HEK293T (cell line): ENCODE data around the gene IGFL1.
"Not testable (repeated sequence)": the region's sequence is repeated elsewhere in the genome, so short reads cannot be mapped to it uniquely, and the experiment has no call there.

ENCODE experiments used
- CTCF ChIA-PET: fragments of 350-600 bp; formaldehyde crosslinking; extraction: SDS; loops from one replicate; lab custom pipeline; 2021; ENCODE audit warnings: antibody characterized with exemption, inconsistent platforms; lab: Yijun Ruan, JAX
- POLR2A ChIA-PET: fragments of 350-600 bp; formaldehyde crosslinking; extraction: SDS; loops from one replicate; lab custom pipeline; 2020; ENCODE audit warnings: antibody characterized with exemption, inconsistent platforms; lab: Yijun Ruan, JAX
- DNase-seq: peaks from one replicate; pipeline ENCODE4 v3.0.0; 2012; ENCODE audit warnings: mixed read lengths; ENCODE audit errors: extremely low spot score
- ARNT ChIP-seq: fragments of 450-650 bp; IDR thresholded peaks from 2 replicates; pipeline ENCODE4 v1.6.1; 2017; ENCODE audit warnings: mild to moderate bottlenecking
- BHLHE40 ChIP-seq: fragments of 450-650 bp; IDR thresholded peaks from 2 replicates; pipeline ENCODE4 v1.6.1; 2016; ENCODE audit warnings: mild to moderate bottlenecking, moderate library complexity, borderline replicate concordance
- CTBP1 ChIP-seq: fragments of 450-650 bp; IDR thresholded peaks from 2 replicates; pipeline ENCODE4 v1.6.1; 2016; ENCODE audit warnings: borderline replicate concordance
- ELF4 ChIP-seq: fragments of 450-650 bp; IDR thresholded peaks from 2 replicates; pipeline ENCODE4 v1.6.1; 2017; ENCODE audit warnings: antibody characterized with exemption
- FOXA1 ChIP-seq: fragments of 450-650 bp; IDR thresholded peaks from 2 replicates; pipeline ENCODE4 v1.6.1; 2016; ENCODE audit warnings: mild to moderate bottlenecking
- FOXK2 ChIP-seq: fragments of 450-650 bp; IDR thresholded peaks from 2 replicates; pipeline ENCODE4 v1.6.1; 2016; ENCODE audit warnings: mild to moderate bottlenecking
- FOXM1 ChIP-seq: fragments of 450-650 bp; IDR thresholded peaks from 2 replicates; pipeline ENCODE4 v1.6.1; 2017; ENCODE audit warnings: mild to moderate bottlenecking, borderline replicate concordance
- HDGF ChIP-seq: fragments of 450-650 bp; IDR thresholded peaks from 2 replicates; pipeline ENCODE4 v1.6.1; 2017; ENCODE audit warnings: antibody characterized with exemption, borderline replicate concordance
- L3MBTL2 ChIP-seq: fragments of 450-650 bp; conservative IDR thresholded peaks from 2 replicates; pipeline ENCODE4 v1.6.1; 2016; ENCODE audit warnings: mild to moderate bottlenecking
- LEF1 ChIP-seq: fragments of 450-650 bp; IDR thresholded peaks from 2 replicates; pipeline ENCODE4 v1.6.1; 2017; ENCODE audit warnings: mild to moderate bottlenecking, borderline replicate concordance
- NFRKB ChIP-seq: fragments of 450-650 bp; IDR thresholded peaks from 2 replicates; pipeline ENCODE4 v1.6.1; 2016; ENCODE audit warnings: mild to moderate bottlenecking, moderate library complexity
- SP1 ChIP-seq: fragments of 450-650 bp; IDR thresholded peaks from 2 replicates; pipeline ENCODE4 v1.6.1; 2017
- SUZ12 ChIP-seq: fragments of 450-650 bp; IDR thresholded peaks from 2 replicates; pipeline ENCODE4 v1.6.1; 2016; ENCODE audit warnings: mild to moderate bottlenecking
- TARDBP ChIP-seq: fragments of 450-650 bp; IDR thresholded peaks from 2 replicates; pipeline ENCODE4 v1.6.1; 2016
- ZNF384 ChIP-seq: fragments of 450-650 bp; IDR thresholded peaks from 2 replicates; pipeline ENCODE4 v1.6.1; 2016
- TF ChIP-seq, protein P1 (sequence below): fragments of 450-650 bp; IDR thresholded peaks from 2 replicates; pipeline ENCODE4 v1.6.1; 2016

Gene IGFL1

DNA sequence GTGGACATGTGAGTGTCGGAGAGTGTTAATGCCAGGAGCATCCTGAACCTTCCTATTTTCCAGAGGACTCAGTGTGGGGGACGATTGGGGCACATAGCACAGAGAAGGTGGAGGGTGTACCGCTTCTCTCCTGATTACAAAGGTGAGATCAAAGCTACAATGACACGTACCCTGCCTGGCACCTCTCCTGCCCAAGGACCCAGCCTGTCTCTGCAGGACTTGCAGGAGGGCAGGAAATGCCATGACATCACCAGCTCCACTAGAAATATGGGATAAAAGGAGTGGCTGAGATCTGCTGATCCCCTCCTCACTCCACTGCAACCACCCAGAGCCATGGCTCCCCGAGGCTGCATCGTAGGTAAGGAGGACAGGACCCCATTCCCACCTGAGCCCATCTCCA lies at the start of gene IGFL1:
TSS of gene IGFL1 (plus strand) at position 301 of the 400 bp plus-strand sequence. CDS start at position 334, 33 bp downstream.
- ChIA-PET CTCF (no interaction called here), POLR2A (no interaction called here)
- no peak for TF ChIP-seq HDGF
- TF ChIP-seq FOXM1: no peak
- TF ChIP-seq TARDBP: no peak
- no peak for TF ChIP-seq ARNT
- no peak for TF ChIP-seq NFRKB
- no peak for TF ChIP-seq ZNF384
- TF ChIP-seq BHLHE40: no peak
- TF ChIP-seq LEF1: no peak
- no peak for TF ChIP-seq ELF4
- TF ChIP-seq SP1: no peak
- no peak for TF ChIP-seq FOXA1
- TF ChIP-seq L3MBTL2: no peak
- TF ChIP-seq FOXK2: no peak
- no peak for TF ChIP-seq SUZ12
- no peak for TF ChIP-seq CTBP1
- TF ChIP-seq, protein P1, sequence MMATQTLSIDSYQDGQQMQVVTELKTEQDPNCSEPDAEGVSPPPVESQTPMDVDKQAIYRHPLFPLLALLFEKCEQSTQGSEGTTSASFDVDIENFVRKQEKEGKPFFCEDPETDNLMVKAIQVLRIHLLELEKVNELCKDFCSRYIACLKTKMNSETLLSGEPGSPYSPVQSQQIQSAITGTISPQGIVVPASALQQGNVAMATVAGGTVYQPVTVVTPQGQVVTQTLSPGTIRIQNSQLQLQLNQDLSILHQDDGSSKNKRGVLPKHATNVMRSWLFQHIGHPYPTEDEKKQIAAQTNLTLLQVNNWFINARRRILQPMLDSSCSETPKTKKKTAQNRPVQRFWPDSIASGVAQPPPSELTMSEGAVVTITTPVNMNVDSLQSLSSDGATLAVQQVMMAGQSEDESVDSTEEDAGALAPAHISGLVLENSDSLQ: no peak
- no peak for DNase-seq

DNA sequence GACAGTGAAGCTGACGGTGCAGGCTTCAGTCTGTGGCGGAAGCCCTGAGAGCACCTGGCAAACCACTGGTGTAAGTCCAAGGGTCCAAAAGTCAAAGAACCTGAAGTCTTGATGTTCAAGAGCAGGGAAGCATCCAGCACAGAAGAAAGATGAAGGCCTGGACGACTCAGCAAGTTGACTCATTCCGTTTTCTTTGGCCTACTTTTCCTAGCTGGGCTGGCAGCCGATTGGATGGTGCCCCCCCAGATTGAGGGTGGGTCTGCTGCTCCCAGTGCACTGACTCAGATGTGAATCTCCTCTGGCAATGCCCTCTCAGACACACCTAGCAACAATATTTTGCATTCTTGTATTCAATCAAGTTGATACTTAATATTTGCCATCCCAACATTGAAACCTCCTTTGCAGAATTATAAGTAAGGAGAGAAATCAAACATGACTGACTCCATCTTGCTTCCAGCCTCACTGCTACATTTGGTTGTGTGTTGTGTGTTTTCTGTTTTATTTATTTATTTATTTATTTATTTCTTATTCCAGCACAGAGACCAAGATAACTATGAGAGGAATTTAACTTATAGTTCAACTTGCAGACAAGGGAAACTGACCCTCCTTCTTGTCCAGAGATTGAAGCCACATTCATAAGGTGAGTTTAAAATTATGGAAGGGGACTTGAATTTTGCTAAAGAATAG lies 48.7 kb upstream of the IGFL1 start:
- CTCF ChIA-PET: no interaction called here
- TF ChIP-seq CTBP1 (no peak), ELF4 (no peak), ZNF384 (no peak), TARDBP (no peak), HDGF (no peak), L3MBTL2 (no peak), FOXM1 (no peak)
- TF ChIP-seq, protein P1: no peak
- POLR2A ChIA-PET: no interaction called here
- DNase-seq: no peak

DNA sequence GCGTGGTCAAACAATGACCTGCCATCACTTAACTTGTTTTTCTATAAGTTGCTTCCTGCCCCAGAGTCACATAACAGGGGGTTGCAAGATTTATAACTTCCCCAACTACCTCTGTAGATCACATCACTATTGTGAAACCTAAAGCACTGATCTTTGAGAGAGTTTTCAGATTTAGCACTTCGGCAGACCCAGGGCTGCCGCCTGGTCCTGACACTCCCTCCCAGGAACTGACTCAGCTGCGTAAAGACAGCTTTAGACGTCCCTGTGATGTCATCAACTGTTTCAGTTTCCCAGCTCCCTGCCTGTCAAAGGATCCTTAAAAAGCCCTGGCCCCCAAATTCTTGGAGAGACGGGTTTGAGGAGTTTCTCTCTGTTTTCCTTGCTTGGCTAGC lies 48.2 kb upstream of the IGFL1 start:
- ChIA-PET POLR2A (no interaction called here), CTCF (no interaction called here)
- DNase-seq: no peak
- TF ChIP-seq L3MBTL2: no peak
- TF ChIP-seq ARNT: no peak
- no peak for TF ChIP-seq SP1
- no peak for TF ChIP-seq FOXM1
- no peak for TF ChIP-seq FOXA1
- TF ChIP-seq NFRKB: no peak
- no peak for TF ChIP-seq TARDBP
- TF ChIP-seq, protein P1: no peak
- TF ChIP-seq ZNF384: no peak
- TF ChIP-seq ELF4: no peak
- TF ChIP-seq CTBP1: no peak
- TF ChIP-seq FOXK2: no peak
- no peak for TF ChIP-seq SUZ12
- TF ChIP-seq LEF1: no peak
- TF ChIP-seq BHLHE40: no peak
- no peak for TF ChIP-seq HDGF

DNA sequence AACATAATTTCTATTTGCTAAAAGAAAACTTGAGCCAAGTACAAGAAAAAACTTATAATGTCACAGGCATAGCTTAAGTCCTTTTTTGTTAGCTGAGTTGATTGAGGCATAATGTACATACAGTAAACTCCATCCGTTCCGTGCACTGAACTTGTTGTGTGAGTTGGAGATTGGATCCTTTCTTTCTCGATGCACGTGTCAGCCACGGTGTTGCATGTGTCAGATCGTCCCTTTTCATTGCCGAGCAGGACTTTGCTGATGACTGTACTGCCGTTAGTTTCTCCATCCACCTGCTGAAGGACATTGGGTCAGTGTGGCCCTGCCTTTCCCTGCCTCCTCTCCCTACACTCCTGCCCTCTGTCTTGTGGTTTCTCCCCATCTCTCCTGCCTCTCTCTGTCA lies 47.1 kb upstream of the IGFL1 start:
- TF ChIP-seq BHLHE40: no peak
- no peak for TF ChIP-seq FOXM1
- TF ChIP-seq, protein P1: no peak
- no peak for TF ChIP-seq HDGF
- no peak for TF ChIP-seq FOXK2
- no peak for TF ChIP-seq SUZ12
- ChIA-PET POLR2A (no interaction called here), CTCF (interaction anchor here (0.7 kb wide), 1 partner anchor 86 kb away, joined by 7 read pairs; no protein-coding TSS in a partner anchor)
- no peak for DNase-seq

DNA sequence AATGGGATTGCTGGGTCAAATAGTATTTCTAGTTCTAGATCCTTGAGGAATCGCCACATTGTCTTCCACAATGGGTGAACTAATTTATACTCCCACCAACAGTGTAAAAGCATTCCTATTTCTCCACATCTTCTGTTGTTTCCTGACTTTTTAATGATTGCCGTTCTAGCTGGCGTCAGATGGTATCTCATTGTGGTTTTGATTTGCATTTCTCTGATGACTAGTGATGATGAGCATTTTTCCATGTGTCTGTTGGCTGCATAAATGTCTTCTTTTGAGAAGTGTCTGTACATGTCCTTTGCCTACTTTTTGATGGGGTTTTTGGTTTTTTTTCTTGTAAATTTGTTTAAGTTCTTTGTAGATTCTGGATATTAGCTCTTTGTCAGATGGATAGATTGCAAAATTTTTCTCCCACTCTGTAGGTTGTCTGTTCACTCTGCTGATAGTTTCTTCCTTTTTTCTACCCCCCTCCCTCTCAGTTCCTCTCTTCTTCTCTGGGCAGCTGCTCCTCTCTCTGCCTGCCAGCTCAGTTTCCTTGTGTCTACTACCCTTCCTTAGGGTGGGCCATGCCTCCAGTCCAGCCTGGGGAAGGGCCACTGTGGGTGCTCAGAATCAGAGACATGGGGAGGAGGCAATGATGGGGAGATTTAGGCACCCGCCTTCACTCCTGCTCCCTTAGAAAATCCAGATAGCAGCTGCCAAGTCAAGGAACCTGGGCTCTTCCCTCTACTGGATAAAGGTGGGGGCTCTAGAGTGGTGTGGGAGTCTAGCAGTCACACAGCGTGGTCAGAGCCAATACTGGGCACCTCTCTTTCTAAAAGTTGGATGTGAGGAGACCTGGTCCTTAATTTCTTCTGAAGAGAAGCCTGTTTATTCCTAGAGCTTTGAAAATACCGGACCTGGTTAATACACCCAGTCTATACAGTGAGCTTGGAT lies 44.5 kb upstream of the IGFL1 start:
- DNase-seq, POLR2A ChIA-PET, CTCF ChIA-PET: not testable (repeated sequence)
